Epithelial cell of esophagus (primary cell): ENCODE data around the gene TRAPPC1.
A peak's percentile ranks its signal among the peaks of the same experiment; 100 is the strongest.

Source experiments
- DNase-seq: peaks from one replicate; pipeline ENCODE4 v3.0.0; 2010; ENCODE audit warnings: low read depth
- H3K4me3 ChIP-seq: 2 replicates; pipeline ENCODE4 v1.5.1; 2011; ENCODE audit warnings: mild to moderate bottlenecking, low read length, control low read depth
- CTCF ChIP-seq: IDR thresholded peaks from 2 replicates; pipeline ENCODE4 v1.5.1; 2011; ENCODE audit warnings: low read depth, mild to moderate bottlenecking, low read length, control low read depth, inconsistent platforms; ENCODE audit not compliant: insufficient read depth; ENCODE audit errors: missing control alignments

TRAPPC1 gene

GRCh38 chr17:7889166-7889955 lies 42.4 kb downstream of the TRAPPC1 start:
- peak; percentile 77 for DNase-seq
- TF ChIP-seq CTCF: peak; percentile 52
- peak overlapping the region; percentile 82 for H3K4me3 ChIP-seq

- DNase-seq: peak; percentile 95
- peak within 1 kb of the TSS; percentile 82 for H3K4me3 ChIP-seq
- no peak for TF ChIP-seq CTCF
Measured at GRCh38 chr17:7888184-7888920, 43.4 kb downstream of the TRAPPC1 start, which contains the start of gene CHD3. Gene CHD3 (plus strand): TSS chr17:7888789. CDS start chr17:7889001, 212 bp downstream.

GRCh38 chr17:7887482-7888183 lies 44.1 kb downstream of the TRAPPC1 start:
- peak; percentile 95 for DNase-seq
- no peak for TF ChIP-seq CTCF
- H3K4me3 ChIP-seq: peak overlapping the region; percentile 82

- peak; percentile 36 for TF ChIP-seq CTCF
- H3K4me3 ChIP-seq: peak overlapping the region; percentile 82
- no peak for DNase-seq
Measured at GRCh38 chr17:7887038-7887481, 44.7 kb downstream of the TRAPPC1 start.

- TF ChIP-seq CTCF: no peak
- no peak for DNase-seq
- H3K4me3 ChIP-seq: peak overlapping the region; percentile 82
Measured at GRCh38 chr17:7886227-7887037, 45.3 kb downstream of the TRAPPC1 start.
